ENCODE measurements around the gene PRR5L.

- TF ChIP-seq CTCF (IDR thresholded peaks at IDR 0.05), result no peak
- TF ChIP-seq EZH2 (IDR thresholded peaks at IDR 0.05), result no peak
- no peak for TF ChIP-seq EZH2phosphoT487 (IDR thresholded peaks at IDR 0.05)
These were observed 14.2 kb upstream of the PRR5L start for GRCh38 chr11:36281850-36282249.

Data from neural progenitor cell (in vitro differentiated cells).